ENCODE data around the gene SH2B2.

DNA sequence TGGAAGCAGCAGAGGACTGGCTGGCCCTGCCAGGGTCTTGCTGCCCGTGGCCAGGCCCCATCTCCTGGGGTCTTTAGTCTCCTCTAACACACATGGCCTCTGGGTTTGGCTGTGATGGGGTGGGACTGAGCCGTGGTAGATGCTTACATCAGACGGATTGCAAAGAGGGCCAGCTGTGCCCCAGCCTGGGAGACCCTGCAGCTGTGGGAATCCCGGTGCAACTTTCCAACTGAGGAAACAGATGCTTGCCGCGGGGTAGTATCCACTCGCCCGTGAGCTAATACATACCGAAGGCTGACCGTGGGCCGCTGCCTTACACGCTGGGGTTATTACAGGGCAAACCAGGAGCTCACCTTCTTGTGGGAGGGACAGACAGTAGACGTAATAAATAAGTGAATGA lies 24.1 kb upstream of the SH2B2 start:
- TF ChIP-seq, protein P1, sequence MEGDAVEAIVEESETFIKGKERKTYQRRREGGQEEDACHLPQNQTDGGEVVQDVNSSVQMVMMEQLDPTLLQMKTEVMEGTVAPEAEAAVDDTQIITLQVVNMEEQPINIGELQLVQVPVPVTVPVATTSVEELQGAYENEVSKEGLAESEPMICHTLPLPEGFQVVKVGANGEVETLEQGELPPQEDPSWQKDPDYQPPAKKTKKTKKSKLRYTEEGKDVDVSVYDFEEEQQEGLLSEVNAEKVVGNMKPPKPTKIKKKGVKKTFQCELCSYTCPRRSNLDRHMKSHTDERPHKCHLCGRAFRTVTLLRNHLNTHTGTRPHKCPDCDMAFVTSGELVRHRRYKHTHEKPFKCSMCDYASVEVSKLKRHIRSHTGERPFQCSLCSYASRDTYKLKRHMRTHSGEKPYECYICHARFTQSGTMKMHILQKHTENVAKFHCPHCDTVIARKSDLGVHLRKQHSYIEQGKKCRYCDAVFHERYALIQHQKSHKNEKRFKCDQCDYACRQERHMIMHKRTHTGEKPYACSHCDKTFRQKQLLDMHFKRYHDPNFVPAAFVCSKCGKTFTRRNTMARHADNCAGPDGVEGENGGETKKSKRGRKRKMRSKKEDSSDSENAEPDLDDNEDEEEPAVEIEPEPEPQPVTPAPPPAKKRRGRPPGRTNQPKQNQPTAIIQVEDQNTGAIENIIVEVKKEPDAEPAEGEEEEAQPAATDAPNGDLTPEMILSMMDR (IDR thresholded peaks at IDR 0.05; ENCODE audit: low read depth, low read length): no peak
- TF ChIP-seq POLR2A (IDR thresholded peaks at IDR 0.05; ENCODE audit: extremely low read depth, insufficient read length): no peak

Data from NB4 (cell line).